Measurements from ENCODE around the gene MELTF. TPM values are rescaled to one million over a fixed set of nuclear protein-coding genes. Genes with fewer than 3 reads are reported as not detected.

The MELTF gene
- total and polyA plus RNA-seq, 2 donors (not counting 1 experiment from before 2014, with no cell fraction given) = 0.13 to 2.9 TPM

- TF ChIP-seq, protein P1, sequence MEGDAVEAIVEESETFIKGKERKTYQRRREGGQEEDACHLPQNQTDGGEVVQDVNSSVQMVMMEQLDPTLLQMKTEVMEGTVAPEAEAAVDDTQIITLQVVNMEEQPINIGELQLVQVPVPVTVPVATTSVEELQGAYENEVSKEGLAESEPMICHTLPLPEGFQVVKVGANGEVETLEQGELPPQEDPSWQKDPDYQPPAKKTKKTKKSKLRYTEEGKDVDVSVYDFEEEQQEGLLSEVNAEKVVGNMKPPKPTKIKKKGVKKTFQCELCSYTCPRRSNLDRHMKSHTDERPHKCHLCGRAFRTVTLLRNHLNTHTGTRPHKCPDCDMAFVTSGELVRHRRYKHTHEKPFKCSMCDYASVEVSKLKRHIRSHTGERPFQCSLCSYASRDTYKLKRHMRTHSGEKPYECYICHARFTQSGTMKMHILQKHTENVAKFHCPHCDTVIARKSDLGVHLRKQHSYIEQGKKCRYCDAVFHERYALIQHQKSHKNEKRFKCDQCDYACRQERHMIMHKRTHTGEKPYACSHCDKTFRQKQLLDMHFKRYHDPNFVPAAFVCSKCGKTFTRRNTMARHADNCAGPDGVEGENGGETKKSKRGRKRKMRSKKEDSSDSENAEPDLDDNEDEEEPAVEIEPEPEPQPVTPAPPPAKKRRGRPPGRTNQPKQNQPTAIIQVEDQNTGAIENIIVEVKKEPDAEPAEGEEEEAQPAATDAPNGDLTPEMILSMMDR (IDR thresholded peaks at IDR 0.05) = no peak
- no peak for TF ChIP-seq EZH2 (IDR thresholded peaks at IDR 0.05; ENCODE audit: borderline replicate concordance, insufficient read depth, low read depth, low read length, poor library complexity, severe bottlenecking)
- CTCF ChIA-PET = interaction anchor here (0.5 to 7.2 kb wide), 2 partner anchors 22 to 936 kb away, joined by 4 to 64 read pairs; partner anchors contain the start of gene MELTF
Measured at GRCh38 chr3:197007296-197007940, 22.2 kb downstream of the MELTF start.

DNA sequence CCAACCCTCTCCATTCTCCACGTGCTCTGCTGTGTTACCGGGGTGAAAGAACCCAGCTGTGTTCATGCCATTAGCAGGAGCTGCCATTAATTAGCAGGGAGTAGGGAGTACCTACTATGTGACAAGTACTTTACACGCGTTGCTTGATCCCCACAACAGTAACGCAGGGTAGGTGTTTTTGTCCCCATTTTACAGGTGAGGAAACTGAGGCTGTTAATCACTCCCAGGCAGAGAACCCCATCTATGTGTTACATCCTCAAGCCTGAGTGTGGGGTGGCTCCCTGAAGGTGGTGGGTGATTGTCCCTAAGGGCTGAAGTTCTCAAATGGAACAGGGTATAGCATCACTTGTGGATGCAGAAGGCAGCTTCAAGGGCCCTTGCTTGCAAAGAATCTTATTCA lies 22.8 kb downstream of the MELTF start:
- ATAC-seq (ENCODE audit: low read depth) (no peak), DNase-seq (no peak)
- 100% methylated on average over 1 of the region's 5 CpGs for WGBS (ENCODE audit: insufficient coverage)
- no peaks in the 10 kb centered on the region for H3K9me3 Mint-ChIP-seq (ENCODE audit: insufficient read depth)
- Histone ChIP-seq H3K9ac (ENCODE audit: low read length) (no peak overlapping the region), H3K27ac (ENCODE audit: low read length in 2 of 2) (no peak overlapping the region), H3K4me2 (replicated peaks; ENCODE audit: low read depth, low read length, poor library complexity, severe bottlenecking) (no peak overlapping the region), H3K9me3 (ENCODE audit: control extremely low read depth in 1 of 3, control insufficient read depth in 2 of 3, insufficient read depth in 1 of 3, low read length in 2 of 3) (no peaks in the 10 kb centered on the region), H3K4me1 (ENCODE audit: control insufficient read depth in 2 of 2, insufficient read depth in 2 of 2, low read length in 2 of 2) (peaks cover 7 to 13% of the 10 kb centered on the region in 2 donors), H2AFZ (ENCODE audit: insufficient read depth, low read depth, low read length, poor library complexity, severe bottlenecking) (no peak overlapping the region), H3K36me3 (replicated peaks in 1 of 2; ENCODE audit: control extremely low read depth in 1 of 2, control insufficient read depth in 1 of 2, extremely low read depth in 1 of 2, insufficient read depth in 2 of 2, low read length in 1 of 2) (no peaks in the 10 kb centered on the region), H3K79me2 (ENCODE audit: control insufficient read depth, insufficient read depth, low read length) (no peaks in the 10 kb centered on the region), H3K4me3 (ENCODE audit: control extremely low read depth in 1 of 5, extremely low read depth in 1 of 5, insufficient read depth in 1 of 5, low read depth in 2 of 5, low read length in 4 of 5) (no peak overlapping the region), H3K27me3 (replicated peaks in 1 of 4; ENCODE audit: control extremely low read depth in 1 of 4, control insufficient read depth in 3 of 4, insufficient read depth in 4 of 4, low read length in 3 of 4) (peaks cover 0 to 16% (median 6%) of the 10 kb centered on the region in 4 experiments), H4K20me1 (ENCODE audit: control insufficient read depth, insufficient read depth, low read length, poor library complexity, severe bottlenecking) (no peaks in the 10 kb centered on the region)
- intact Hi-C loops (cut with micrococcal nuclease) = no loop called here
- peaks cover 8% of the 10 kb centered on the region for H3K4me1 Mint-ChIP-seq
- H3K27ac Mint-ChIP-seq = no peak overlapping the region
- ChIA-PET CTCF (interaction anchor here (0.5 to 7.2 kb wide), 3 partner anchors 16 to 936 kb away, joined by 4 to 64 read pairs (median 45); partner anchors contain the start of gene MELTF), POLR2A (no interaction called here)
- H3K4me3 Mint-ChIP-seq = no peak overlapping the region
- peaks cover 19% of the 10 kb centered on the region for H3K27me3 Mint-ChIP-seq
- TF ChIP-seq EZH2 (IDR thresholded peaks at IDR 0.05; ENCODE audit: borderline replicate concordance, insufficient read depth, low read depth, low read length, poor library complexity, severe bottlenecking) = no peak
- TF ChIP-seq, protein P1 (IDR thresholded peaks at IDR 0.05) = no peak

More at GRCh38 chr3:197007296-197007940, 22.2 kb downstream of the MELTF start:
- POLR2A ChIA-PET = no interaction called here
- Histone ChIP-seq H3K79me2 (ENCODE audit: control insufficient read depth, insufficient read depth, low read length) (no peaks in the 10 kb centered on the region), H3K4me1 (ENCODE audit: control insufficient read depth in 2 of 2, insufficient read depth in 2 of 2, low read length in 2 of 2) (peaks cover 7 to 9% of the 10 kb centered on the region in 2 donors), H3K9ac (ENCODE audit: low read length) (no peak overlapping the region), H3K36me3 (replicated peaks in 1 of 2; ENCODE audit: control extremely low read depth in 1 of 2, control insufficient read depth in 1 of 2, extremely low read depth in 1 of 2, insufficient read depth in 2 of 2, low read length in 1 of 2) (no peaks in the 10 kb centered on the region), H3K9me3 (ENCODE audit: control extremely low read depth in 1 of 3, control insufficient read depth in 2 of 3, insufficient read depth in 1 of 3, low read length in 2 of 3) (no peaks in the 10 kb centered on the region), H3K27me3 (replicated peaks in 1 of 4; ENCODE audit: control extremely low read depth in 1 of 4, control insufficient read depth in 3 of 4, insufficient read depth in 4 of 4, low read length in 3 of 4) (peaks cover 0 to 16% (median 6%) of the 10 kb centered on the region in 4 experiments), H3K4me2 (replicated peaks; ENCODE audit: low read depth, low read length, poor library complexity, severe bottlenecking) (no peak overlapping the region), H3K27ac (ENCODE audit: low read length in 2 of 2) (no peak overlapping the region), H3K4me3 (ENCODE audit: control extremely low read depth in 1 of 5, extremely low read depth in 1 of 5, insufficient read depth in 1 of 5, low read depth in 2 of 5, low read length in 4 of 5) (no peak overlapping the region), H2AFZ (ENCODE audit: insufficient read depth, low read depth, low read length, poor library complexity, severe bottlenecking) (no peak overlapping the region), H4K20me1 (ENCODE audit: control insufficient read depth, insufficient read depth, low read length, poor library complexity, severe bottlenecking) (no peaks in the 10 kb centered on the region)
- Mint-ChIP-seq H3K27me3 (peaks cover 19% of the 10 kb centered on the region), H3K4me3 (no peak overlapping the region), H3K27ac (no peak overlapping the region), H3K4me1 (peaks cover 8% of the 10 kb centered on the region), H3K9me3 (ENCODE audit: insufficient read depth) (no peaks in the 10 kb centered on the region)
- 95% methylated on average over 7 of the region's 12 CpGs for WGBS (ENCODE audit: insufficient coverage)
- DNase-seq (no peak), ATAC-seq (ENCODE audit: low read depth) (no peak)
- intact Hi-C loops (cut with micrococcal nuclease) = no loop called here
